Vagina (tissue), 2 donors: Measurements from ENCODE around the gene TLE4. TPM values are rescaled to one million over a fixed set of nuclear protein-coding genes. Genes with fewer than 3 reads are reported as not detected.
"Not testable (repeated sequence)": the region's sequence is repeated elsewhere in the genome, so short reads cannot be mapped to it uniquely, and the experiment has no call there.

Experiments used
- DNase-seq, 2 donors: peaks; one replicate each; pipeline ENCODE4 v3.0.0-alpha.2; 2017; ENCODE audit errors: extremely low spot score in 2 of 2
- H3K27ac ChIP-seq: fragments of 200-600 bp; sonication (generic); one replicate; pipeline ENCODE4 v1.5.1; 2019
- H3K27me3 ChIP-seq: fragments of 200-600 bp; sonication (generic); one replicate; pipeline ENCODE4 v1.5.1; 2019
- H3K36me3 ChIP-seq, 2 donors: fragments of 200-600 bp; sonication (generic); one replicate each; pipeline ENCODE4 v1.5.1; 2017 to 2019
- H3K4me1 ChIP-seq: fragments of 200-600 bp; sonication (generic); one replicate; pipeline ENCODE4 v1.5.1; 2019
- H3K4me3 ChIP-seq, 2 donors: fragments of 200-600 bp; sonication (generic); 1 replicate in 1 of 2; 2 replicates in 1 of 2; pipeline ENCODE4 v1.5.1; 2016 to 2019
- H3K9me3 ChIP-seq: fragments of 200-600 bp; sonication (generic); one replicate; pipeline ENCODE4 v1.5.1; 2019
- POLR2A ChIP-seq, 2 donors: fragments of 450-650 bp; IDR thresholded peaks; one replicate each; pipeline ENCODE4 v1.6.1; 2017; ENCODE audit warnings: antibody characterized with exemption in 2 of 2, mild to moderate bottlenecking in 2 of 2, moderate library complexity in 2 of 2
- POLR2AphosphoS5 ChIP-seq, 2 donors: sonication (generic); formaldehyde crosslinking; IDR thresholded peaks; one replicate each; pipeline ENCODE4 v1.9.0; 2017; ENCODE audit warnings: antibody characterized with exemption in 2 of 2, mild to moderate bottlenecking in 2 of 2, low read depth in 1 of 2; ENCODE audit not compliant: insufficient read depth in 1 of 2
- intact Hi-C: fragments of 100-400 bp; cut with DNase I; formaldehyde crosslinking; loops from one replicate; pipeline ENCODE4 v1.15.1; 2023
- total RNA-seq: library from RNA; depleted of rRNA; stranded (reverse); fragments of >200 nt; gene quantifications from one replicate; pipeline ENCODE4 v1.2.3, GENCODE V29; 2016
- TF ChIP-seq, protein P1 (sequence below), 3 experiments: fragments of 450-650 bp in 2 of 3; fragments of 200-600 bp in 1 of 3; sonication (generic) in 1 of 3; IDR thresholded peaks; one replicate each; pipeline ENCODE4 v1.5.1; 2017 to 2019; ENCODE audit warnings: antibody characterized with exemption in 3 of 3, mild to moderate bottlenecking in 2 of 3, moderate library complexity in 2 of 3

Gene TLE4
- total RNA-seq, 1 donor from 2014 or later: 49.8 TPM

- Histone ChIP-seq H3K36me3 (no peaks in the 10 kb centered on the region), H3K27ac (no peak overlapping the region), H3K9me3 (no peaks in the 10 kb centered on the region), H3K27me3 (no peaks in the 10 kb centered on the region), H3K4me3 (no peak overlapping the region), H3K4me1 (no peaks in the 10 kb centered on the region)
- intact Hi-C loops: no loop called here
- no peak for DNase-seq
- TF ChIP-seq, protein P1, sequence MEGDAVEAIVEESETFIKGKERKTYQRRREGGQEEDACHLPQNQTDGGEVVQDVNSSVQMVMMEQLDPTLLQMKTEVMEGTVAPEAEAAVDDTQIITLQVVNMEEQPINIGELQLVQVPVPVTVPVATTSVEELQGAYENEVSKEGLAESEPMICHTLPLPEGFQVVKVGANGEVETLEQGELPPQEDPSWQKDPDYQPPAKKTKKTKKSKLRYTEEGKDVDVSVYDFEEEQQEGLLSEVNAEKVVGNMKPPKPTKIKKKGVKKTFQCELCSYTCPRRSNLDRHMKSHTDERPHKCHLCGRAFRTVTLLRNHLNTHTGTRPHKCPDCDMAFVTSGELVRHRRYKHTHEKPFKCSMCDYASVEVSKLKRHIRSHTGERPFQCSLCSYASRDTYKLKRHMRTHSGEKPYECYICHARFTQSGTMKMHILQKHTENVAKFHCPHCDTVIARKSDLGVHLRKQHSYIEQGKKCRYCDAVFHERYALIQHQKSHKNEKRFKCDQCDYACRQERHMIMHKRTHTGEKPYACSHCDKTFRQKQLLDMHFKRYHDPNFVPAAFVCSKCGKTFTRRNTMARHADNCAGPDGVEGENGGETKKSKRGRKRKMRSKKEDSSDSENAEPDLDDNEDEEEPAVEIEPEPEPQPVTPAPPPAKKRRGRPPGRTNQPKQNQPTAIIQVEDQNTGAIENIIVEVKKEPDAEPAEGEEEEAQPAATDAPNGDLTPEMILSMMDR (IDR thresholded peaks at IDR 0.05): no peak
- TF ChIP-seq POLR2A (IDR thresholded peaks at IDR 0.05): no peak
- TF ChIP-seq POLR2AphosphoS5 (IDR thresholded peaks at IDR 0.05; ENCODE audit: insufficient read depth in 1 of 2, low read depth in 1 of 2): no peak
Observed at GRCh38 chr9:79741381-79741780, 169.6 kb downstream of the TLE4 start.

- Histone ChIP-seq H3K4me1 (no peaks in the 10 kb centered on the region), H3K27me3 (no peaks in the 10 kb centered on the region), H3K27ac (no peak overlapping the region), H3K4me3 (no peak overlapping the region), H3K36me3 (no peaks in the 10 kb centered on the region), H3K9me3 (no peaks in the 10 kb centered on the region)
- no peak for DNase-seq
- intact Hi-C loops: no loop called here
- TF ChIP-seq, protein P1 (IDR thresholded peaks at IDR 0.05): no peak
- no peak for TF ChIP-seq POLR2A (IDR thresholded peaks at IDR 0.05)
- TF ChIP-seq POLR2AphosphoS5 (IDR thresholded peaks at IDR 0.05; ENCODE audit: insufficient read depth in 1 of 2, low read depth in 1 of 2): no peak
Observed at GRCh38 chr9:79742110-79742721, 170.5 kb downstream of the TLE4 start.

DNA sequence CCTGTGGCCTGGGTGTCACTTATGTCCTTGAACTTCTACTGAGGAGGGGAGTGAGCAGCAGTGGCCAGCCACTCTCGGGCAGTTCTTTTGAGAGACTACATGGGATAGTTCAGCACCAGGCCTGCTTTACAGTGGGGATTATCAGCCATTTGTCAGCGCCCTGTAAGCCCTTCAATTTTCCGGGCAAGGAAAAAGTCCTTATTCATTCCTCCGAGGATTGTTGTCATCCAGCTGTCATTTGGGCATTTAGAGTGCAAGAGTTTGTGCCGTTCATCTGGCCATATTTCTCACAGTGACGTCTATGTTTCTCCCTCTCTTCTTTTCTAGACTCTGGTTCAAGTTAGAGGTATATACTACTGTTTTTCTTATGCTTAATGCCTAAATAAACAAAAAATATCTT, 172.8 kb downstream of the TLE4 start:
- intact Hi-C loops: no loop called here
- no peak overlapping the region for H3K27ac ChIP-seq
- no peak for DNase-seq

GRCh38 chr9:79745752-79746336, 174.1 kb downstream of the TLE4 start:
- H3K27me3 ChIP-seq: no peaks in the 10 kb centered on the region
- no peak overlapping the region for H3K4me3 ChIP-seq
- no peak for DNase-seq
- no peak overlapping the region for H3K27ac ChIP-seq
- H3K4me1 ChIP-seq: no peaks in the 10 kb centered on the region
- TF ChIP-seq POLR2A (IDR thresholded peaks at IDR 0.05): no peak
- TF ChIP-seq POLR2AphosphoS5 (IDR thresholded peaks at IDR 0.05; ENCODE audit: insufficient read depth in 1 of 2, low read depth in 1 of 2): no peak
- TF ChIP-seq, protein P1 (IDR thresholded peaks at IDR 0.05): no peak
- H3K36me3 ChIP-seq: no peaks in the 10 kb centered on the region
- intact Hi-C loops: no loop called here
- no peaks in the 10 kb centered on the region for H3K9me3 ChIP-seq

More for the DNA sequence above, 172.8 kb downstream of the TLE4 start:
- no peaks in the 10 kb centered on the region for H3K9me3 ChIP-seq
- no peaks in the 10 kb centered on the region for H3K27me3 ChIP-seq
- TF ChIP-seq POLR2A (IDR thresholded peaks at IDR 0.05): no peak
- TF ChIP-seq POLR2AphosphoS5 (IDR thresholded peaks at IDR 0.05; ENCODE audit: insufficient read depth in 1 of 2, low read depth in 1 of 2): no peak
- TF ChIP-seq, protein P1 (IDR thresholded peaks at IDR 0.05): no peak
- H3K4me3 ChIP-seq: no peak overlapping the region
- H3K36me3 ChIP-seq: no peaks in the 10 kb centered on the region
- no peaks in the 10 kb centered on the region for H3K4me1 ChIP-seq

DNA sequence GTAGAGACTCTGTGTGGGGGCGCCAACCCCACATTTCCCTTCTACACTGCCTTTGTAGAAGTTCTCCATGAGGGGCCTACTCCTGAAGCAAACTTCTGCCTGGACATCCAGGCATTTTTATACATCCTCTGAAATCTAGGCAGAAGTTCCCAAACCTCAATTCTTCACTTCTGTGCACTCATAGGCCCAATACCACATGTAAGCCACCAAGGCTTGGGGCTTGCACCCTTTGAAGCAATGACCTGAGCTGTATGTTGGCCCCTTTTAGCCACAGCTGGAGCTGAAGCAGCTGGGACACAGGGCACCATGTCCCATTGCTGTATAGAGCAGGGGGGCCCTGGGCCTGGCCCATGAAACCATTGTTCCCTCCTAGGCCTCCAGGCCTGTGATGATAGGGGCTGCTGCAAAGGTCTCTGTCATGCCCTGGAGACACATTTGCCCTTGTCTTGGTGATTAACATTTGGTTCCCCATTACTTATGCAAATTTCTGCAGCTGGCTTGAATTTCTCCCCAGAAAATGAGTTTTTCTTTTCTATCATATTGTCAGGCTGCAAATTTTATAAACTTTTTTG, 180.2 kb downstream of the TLE4 start:
- H3K27me3 ChIP-seq, H3K9me3 ChIP-seq, intact Hi-C loops, H3K4me1 ChIP-seq, DNase-seq, H3K27ac ChIP-seq, H3K4me3 ChIP-seq, H3K36me3 ChIP-seq: not testable (repeated sequence)
